ENCODE results near the gene FBXO31. TPM values are rescaled to one million over a fixed set of nuclear protein-coding genes. Genes with fewer than 3 reads are reported as not detected.

The FBXO31 gene
- total and polyA plus RNA-seq, 2 of the 13 experiments (the other 11 are each of a cell fraction or from before 2014, with no cell fraction given) = 92.4 to 101 TPM

DNA sequence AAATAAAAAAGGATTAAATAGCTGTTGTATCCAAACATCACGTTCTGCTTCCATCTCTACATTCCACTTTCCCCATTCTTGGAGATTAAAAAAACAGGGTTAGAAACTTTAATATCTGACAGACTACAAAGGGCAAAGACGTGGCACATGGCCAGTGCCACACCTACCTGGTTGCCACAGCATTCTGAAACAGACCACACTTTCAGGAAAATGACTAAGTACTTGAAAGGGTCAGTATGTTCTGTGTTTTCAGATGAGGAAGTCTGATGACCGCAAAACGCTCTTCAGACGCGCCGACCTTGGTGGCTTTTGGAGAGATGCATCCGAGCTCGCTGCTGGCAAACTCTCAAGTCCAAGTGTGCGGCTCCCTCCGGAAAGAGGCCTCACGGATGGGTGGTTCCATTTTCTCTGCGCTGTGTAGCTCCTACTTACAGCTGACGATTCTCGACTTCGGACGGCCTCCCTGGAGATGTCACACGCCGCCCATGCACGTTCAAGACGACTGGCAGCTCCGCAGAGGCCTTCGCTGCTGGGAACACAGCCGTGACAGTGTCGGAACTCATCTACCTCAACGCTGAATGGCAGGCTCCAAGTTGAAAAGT is 24.0 kb upstream of the FBXO31 start:
- intact Hi-C loops (cut with micrococcal nuclease; ENCODE audit: unreplicated experiment) = no loop called here
- peaks cover 7% of the 10 kb centered on the region; the same call in 1 of the 2 replicates for H4K20me1 ChIP-seq (ENCODE audit: insufficient read depth, low read length)
- no peaks in the 10 kb centered on the region for H3K79me2 ChIP-seq (ENCODE audit: insufficient read depth, low read length)
- ATAC-seq (no peak), DNase-seq (ENCODE audit: low spot score) (no peak), FAIRE-seq (no peak)
- H3K4me2 ChIP-seq (ENCODE audit: low read depth, low read length) = no peak overlapping the region
- H3K36me3 ChIP-seq (replicated peaks in 1 of 2; ENCODE audit: control insufficient read depth in 1 of 2, insufficient read depth in 2 of 2, low read length in 2 of 2) = peaks cover 25 to 71% of the 10 kb centered on the region in 2 experiments
- WGBS (ENCODE audit: low lambda C conversion rate) = 97% methylated on average over 26 of the region's 26 CpGs
- in situ Hi-C loops (cut with HindIII; ENCODE audit: extremely low pct_ligation_motif_present, low pct_unique_long_range_greater_than_20kb) = no loop called here
- no peaks in the 10 kb centered on the region for H3K4me1 ChIP-seq (ENCODE audit: insufficient read depth, low read length)
- no TSS peak for BruUV-seq (replicated peaks)
- no peak overlapping the region for H3K27ac ChIP-seq (ENCODE audit: extremely low read length, insufficient read depth, low read length)
- H3K4me3 ChIP-seq (replicated peaks in 1 of 3; ENCODE audit: insufficient read depth in 1 of 3, low read depth in 2 of 3, low read length in 3 of 3) = no peak overlapping the region
- ChIA-PET CTCF (ENCODE audit: low intra/inter-chr PET ratio, low total read pairs) (no interaction called here), POLR2A (interaction anchor here (0.9 to 1.7 kb wide), 2 partner anchors 13 to 24 kb away, joined by 3 to 6 read pairs; partner anchors contain the start of gene FBXO31)
- H3K27me3 ChIP-seq (ENCODE audit: control insufficient read depth in 1 of 2, insufficient read depth in 2 of 2, low read length in 2 of 2) = no peaks in the 10 kb centered on the region
- peak; percentile 77 for TF ChIP-seq RBM22 (optimal IDR thresholded peaks at IDR 0.05; ENCODE audit: low read length)
- no peak for TF ChIP-seq ZNF432 (CRISPR knock-in tag; IDR thresholded peaks at IDR 0.05; ENCODE audit: borderline replicate concordance)
- TF ChIP-seq ZNF775 (CRISPR knock-in tag; IDR thresholded peaks at IDR 0.05; ENCODE audit: borderline replicate concordance) = no peak
- TF ChIP-seq ZNF589 (CRISPR knock-in tag; conservative IDR thresholded peaks at IDR 0.05) = no peak
- TF ChIP-seq, protein P1, sequence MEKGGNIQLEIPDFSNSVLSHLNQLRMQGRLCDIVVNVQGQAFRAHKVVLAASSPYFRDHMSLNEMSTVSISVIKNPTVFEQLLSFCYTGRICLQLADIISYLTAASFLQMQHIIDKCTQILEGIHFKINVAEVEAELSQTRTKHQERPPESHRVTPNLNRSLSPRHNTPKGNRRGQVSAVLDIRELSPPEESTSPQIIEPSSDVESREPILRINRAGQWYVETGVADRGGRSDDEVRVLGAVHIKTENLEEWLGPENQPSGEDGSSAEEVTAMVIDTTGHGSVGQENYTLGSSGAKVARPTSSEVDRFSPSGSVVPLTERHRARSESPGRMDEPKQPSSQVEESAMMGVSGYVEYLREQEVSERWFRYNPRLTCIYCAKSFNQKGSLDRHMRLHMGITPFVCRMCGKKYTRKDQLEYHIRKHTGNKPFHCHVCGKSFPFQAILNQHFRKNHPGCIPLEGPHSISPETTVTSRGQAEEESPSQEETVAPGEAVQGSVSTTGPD (CRISPR knock-in tag; IDR thresholded peaks at IDR 0.05) = no peak
- TF ChIP-seq ZBTB38 (CRISPR knock-in tag; IDR thresholded peaks at IDR 0.05) = peak; percentile 78
- TF ChIP-seq HNRNPUL1 (IDR thresholded peaks at IDR 0.05; ENCODE audit: low read depth, low read length) = no peak
- no peak for TF ChIP-seq ZNF512 (CRISPR knock-in tag; IDR thresholded peaks at IDR 0.05)
- no peak for TF ChIP-seq ATM (IDR thresholded peaks at IDR 0.05; ENCODE audit: borderline replicate concordance)
- TF ChIP-seq ZNF20 (CRISPR knock-in tag; IDR thresholded peaks at IDR 0.05) = no peak
- TF ChIP-seq AGO2 (optimal IDR thresholded peaks at IDR 0.05; ENCODE audit: low read depth, low read length) = peak; percentile 31
- TF ChIP-seq, protein P2, sequence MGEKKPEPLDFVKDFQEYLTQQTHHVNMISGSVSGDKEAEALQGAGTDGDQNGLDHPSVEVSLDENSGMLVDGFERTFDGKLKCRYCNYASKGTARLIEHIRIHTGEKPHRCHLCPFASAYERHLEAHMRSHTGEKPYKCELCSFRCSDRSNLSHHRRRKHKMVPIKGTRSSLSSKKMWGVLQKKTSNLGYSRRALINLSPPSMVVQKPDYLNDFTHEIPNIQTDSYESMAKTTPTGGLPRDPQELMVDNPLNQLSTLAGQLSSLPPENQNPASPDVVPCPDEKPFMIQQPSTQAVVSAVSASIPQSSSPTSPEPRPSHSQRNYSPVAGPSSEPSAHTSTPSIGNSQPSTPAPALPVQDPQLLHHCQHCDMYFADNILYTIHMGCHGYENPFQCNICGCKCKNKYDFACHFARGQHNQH (CRISPR knock-in tag; IDR thresholded peaks at IDR 0.05) = no peak
- TF ChIP-seq PHF21A (CRISPR knock-in tag; IDR thresholded peaks at IDR 0.05) = no peak
- peak; percentile 52; the same call in 1 of the 2 replicates for TF ChIP-seq POLR2AphosphoS2 (IDR thresholded peaks at IDR 0.05; ENCODE audit: low read depth, low read length)
- TF ChIP-seq ZNF17 (CRISPR knock-in tag; IDR thresholded peaks at IDR 0.05) = no peak
- no peak overlapping the region for H3K9ac ChIP-seq (ENCODE audit: insufficient read depth, low read depth, low read length)
- no peak overlapping the region for H2AFZ ChIP-seq (ENCODE audit: low read length)
- H3K9me3 ChIP-seq (ENCODE audit: low read length) = no peaks in the 10 kb centered on the region

Measured in HepG2 (cell line).